HG02885 (cell line): ENCODE results near the gene NLN.
"Not testable (repeated sequence)": the region's sequence is repeated elsewhere in the genome, so short reads cannot be mapped to it uniquely, and the experiment has no call there.

Experiments
- ATAC-seq: cut with Tn5 transposase; IDR thresholded peaks from one replicate; pipeline ENCODE4 v1.9.1; 2021; ENCODE audit warnings: mild to moderate bottlenecking; ENCODE audit not compliant: unreplicated experiment, poor library complexity

Gene NLN

GRCh38 chr5:65721720-65722574 is at the start of gene NLN, which contains the start of gene SGTB:
NLN (plus strand) TSS chr5:65722205; CDS start chr5:65722374, 169 bp downstream.
SGTB (minus strand) TSS chr5:65722109; CDS start chr5:65720807, 1,302 bp downstream.
- peak; percentile 91 for ATAC-seq

DNA sequence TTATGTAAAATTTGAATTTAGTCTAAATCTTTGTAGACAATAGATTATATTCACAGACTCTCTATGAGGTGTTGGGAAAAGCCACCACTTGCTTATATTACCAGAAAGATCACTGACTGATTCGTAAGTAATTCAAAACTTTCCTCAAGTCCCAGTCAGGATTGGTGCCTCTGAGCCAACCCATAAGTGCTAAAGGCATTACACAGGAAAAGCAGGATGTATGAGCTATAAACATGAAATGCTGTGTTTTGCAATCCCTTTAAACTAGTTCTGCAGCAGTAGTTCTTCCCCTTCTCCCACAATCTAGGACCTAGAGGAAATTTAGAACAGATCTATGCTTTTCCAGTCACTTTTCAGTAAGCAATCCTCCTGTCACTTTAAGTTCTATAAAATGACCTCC is 49.2 kb upstream of the NLN start:
- no peak for ATAC-seq

DNA sequence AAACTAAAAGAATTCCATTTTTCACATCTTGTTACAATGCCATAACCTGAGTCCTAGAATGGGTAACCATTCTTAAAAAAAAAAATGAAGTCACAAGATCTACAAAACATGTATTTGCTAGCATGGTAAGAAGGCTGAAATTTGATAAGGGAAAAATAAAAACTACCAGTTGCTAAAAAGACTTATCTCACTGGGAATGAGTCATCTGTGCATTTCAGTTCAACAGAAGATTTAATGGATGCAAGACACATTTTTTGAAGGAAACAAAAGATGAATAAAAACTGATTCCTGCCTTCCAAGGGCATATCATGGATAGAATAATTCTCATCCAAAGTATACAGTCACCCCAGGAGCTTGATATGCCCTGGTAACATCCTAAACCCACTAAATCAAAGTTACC is 47.3 kb upstream of the NLN start:
- no peak for ATAC-seq

- ATAC-seq, result not testable (repeated sequence)
Observed at GRCh38 chr5:65676056-65676455, 45.9 kb upstream of the NLN start.

GRCh38 chr5:65682148-65682547 is 39.9 kb upstream of the NLN start:
- no peak for ATAC-seq

DNA sequence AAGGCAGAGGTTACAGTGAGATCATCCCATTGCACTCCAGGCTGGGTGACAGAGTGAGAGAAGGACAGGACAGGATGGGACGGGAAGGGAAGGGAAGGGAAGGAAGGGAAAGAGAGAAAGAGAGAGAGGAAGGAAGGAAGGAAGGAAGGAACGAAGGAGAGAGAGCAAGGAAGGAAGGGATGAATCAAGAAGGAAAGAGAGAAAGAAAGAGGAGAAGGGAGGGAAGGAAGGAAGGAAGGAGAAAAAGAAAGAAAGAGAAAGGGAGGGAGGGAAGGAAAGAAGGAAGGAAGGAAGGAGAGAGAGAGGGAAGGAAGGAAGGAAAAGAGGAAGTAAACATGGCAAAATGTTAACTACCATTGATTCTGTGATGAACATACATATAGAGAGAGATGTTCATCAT is 28.9 kb upstream of the NLN start:
- ATAC-seq, result no peak

DNA sequence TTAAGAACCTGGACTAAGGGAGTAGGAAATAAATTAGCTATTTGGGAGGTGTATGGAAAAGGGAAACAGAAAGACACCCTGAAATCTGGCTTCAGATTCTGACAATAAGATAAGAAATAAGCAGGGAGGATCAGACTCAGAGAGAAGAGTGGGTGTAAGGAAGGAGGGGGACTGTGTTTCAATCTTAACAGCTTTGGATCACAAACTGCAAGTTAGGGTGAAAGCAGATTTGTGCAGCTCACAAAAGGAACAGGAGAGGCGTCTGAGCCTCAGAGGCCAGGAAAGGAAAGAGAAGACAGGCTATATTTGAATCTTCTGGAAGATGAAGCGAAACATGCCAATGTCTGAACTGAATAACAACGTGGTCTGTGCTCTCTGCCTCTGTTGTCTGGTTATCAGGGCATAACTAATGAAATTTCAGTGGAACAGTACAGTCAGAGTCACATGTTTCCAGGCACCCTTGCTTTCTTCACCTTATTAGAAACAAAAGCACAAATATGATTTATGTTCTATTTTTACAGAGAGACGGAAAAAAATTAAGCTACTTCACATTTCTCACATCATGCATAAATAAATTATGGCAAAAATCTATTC is 26.7 kb upstream of the NLN start:
- ATAC-seq, result no peak

GRCh38 chr5:65695896-65696295 is 26.1 kb upstream of the NLN start:
- ATAC-seq, result no peak

- ATAC-seq, result no peak
Observed at GRCh38 chr5:65696892-65697291, 25.1 kb upstream of the NLN start.

GRCh38 chr5:65699338-65699737 is 22.7 kb upstream of the NLN start:
- peak; percentile 73 for ATAC-seq

DNA sequence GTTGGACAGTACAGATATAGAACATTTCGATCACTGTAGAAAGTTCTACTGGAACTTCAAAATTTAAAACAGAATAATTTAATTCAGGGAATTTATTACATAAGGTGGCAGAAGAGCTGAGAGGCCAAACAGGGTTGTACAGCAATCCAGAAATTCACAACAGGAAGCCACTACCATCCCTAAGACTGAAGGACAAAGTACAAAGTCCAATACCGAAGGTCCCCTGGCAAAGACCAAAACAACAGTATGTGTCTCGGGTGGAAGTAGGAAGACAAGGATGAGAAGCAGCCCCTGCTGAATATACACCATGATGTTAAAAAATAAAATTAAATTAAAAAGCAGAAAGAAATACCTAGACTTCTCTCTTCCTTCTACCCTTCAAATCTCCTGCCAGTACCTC is 20.0 kb upstream of the NLN start:
- ATAC-seq, result no peak

DNA sequence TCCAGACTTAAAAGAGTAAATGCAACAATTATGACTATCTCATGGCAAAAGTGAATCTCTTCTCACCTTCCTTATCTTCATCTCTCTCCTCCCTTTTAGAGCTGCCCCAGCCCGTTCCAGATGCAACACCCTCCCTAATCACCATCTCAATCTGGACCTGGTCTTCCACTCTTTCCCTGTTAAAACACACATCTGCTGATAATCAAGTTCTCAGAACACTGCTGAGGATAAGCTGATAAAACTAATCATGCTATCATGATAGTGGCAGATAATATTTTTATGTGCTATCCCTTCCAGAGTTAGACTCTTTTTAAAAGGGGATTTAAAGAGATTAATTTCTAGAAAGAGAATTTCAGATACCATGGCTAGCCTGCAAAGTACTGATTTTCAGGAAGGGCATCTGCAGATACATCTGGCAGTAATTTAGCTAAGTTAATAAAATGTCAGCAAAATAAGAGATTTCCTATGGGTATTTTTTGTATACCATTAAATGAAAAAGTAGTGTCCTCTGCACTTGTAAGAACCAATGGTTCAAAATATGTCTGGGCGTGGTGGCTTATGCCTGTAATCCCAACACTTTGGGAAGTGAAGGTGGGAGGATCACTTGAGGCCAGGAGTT is 17.3 kb upstream of the NLN start:
- ATAC-seq, result no peak

GRCh38 chr5:65707663-65708062 is 14.3 kb upstream of the NLN start:
- ATAC-seq, result no peak

GRCh38 chr5:65708145-65708544 is 13.9 kb upstream of the NLN start:
- no peak for ATAC-seq

- no peak for ATAC-seq
Observed at GRCh38 chr5:65718576-65719310, 3.3 kb upstream of the NLN start.

- ATAC-seq, result peak; percentile 33
Observed at GRCh38 chr5:65721050-65721719, 820 bp upstream of the NLN start.

GRCh38 chr5:65722575-65723403 is 784 bp downstream of the NLN start:
- peak; percentile 10 for ATAC-seq

GRCh38 chr5:65727491-65728156 is 5.6 kb downstream of the NLN start:
- ATAC-seq, result no peak

GRCh38 chr5:65728218-65728617 is 6.2 kb downstream of the NLN start:
- no peak for ATAC-seq
